ENCODE results near the gene SYNDIG1. TPM values are rescaled to one million over a fixed set of nuclear protein-coding genes. Genes with fewer than 3 reads are reported as not detected.

The SYNDIG1 gene
- total RNA-seq, 4 donors from 2014 or later, result 0.51 to 3.4 (median 2.8) TPM; not detected in 1

DNA sequence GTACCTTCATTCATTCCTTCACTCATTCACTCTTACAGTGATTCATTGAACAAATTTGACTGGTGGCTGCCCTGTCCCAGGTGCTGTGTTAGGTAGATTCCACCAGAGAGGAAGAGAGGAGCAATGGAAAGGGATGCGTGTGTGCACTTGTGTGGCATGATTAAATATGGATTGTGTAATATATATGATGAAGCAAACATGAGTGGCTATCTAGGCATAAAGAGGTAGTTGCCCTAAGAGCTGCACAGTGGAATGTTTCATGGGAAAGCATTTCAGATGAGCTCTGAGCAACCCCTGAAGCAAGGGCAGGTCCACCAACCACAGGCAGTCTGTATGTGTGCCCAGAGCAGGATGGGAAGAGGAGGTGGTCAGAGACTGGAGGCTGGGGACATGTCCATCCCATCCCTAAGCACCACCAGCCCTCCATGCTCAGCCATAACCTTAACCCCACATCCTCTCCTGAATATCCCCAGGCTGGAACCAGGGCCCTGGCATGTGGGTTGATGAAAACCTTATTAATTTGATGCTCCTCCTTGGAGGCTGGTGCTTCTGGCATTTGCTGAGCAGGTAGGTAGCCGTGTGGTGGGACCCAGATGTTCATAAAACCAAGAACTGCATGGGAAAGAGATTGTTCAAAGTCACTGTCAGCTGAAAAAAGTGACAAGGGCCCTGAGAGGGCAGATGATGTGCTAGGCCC is 226.2 kb downstream of the SYNDIG1 start:
- H3K36me3 ChIP-seq, result no peaks in the 10 kb centered on the region
- H3K4me1 ChIP-seq, result peaks cover 0 to 14% of the 10 kb centered on the region in 2 donors
- no peak overlapping the region for H3K4me3 ChIP-seq
- H3K9me3 ChIP-seq, result no peaks in the 10 kb centered on the region
- DNase-seq, result no peak
- no peaks in the 10 kb centered on the region for H3K27me3 ChIP-seq
- intact Hi-C loops (cut with DNase I; ENCODE audit: low total_unique reads), result no loop called here
- H3K27ac ChIP-seq, result no peak overlapping the region
- TF ChIP-seq POLR2A (IDR thresholded peaks at IDR 0.05), result no peak
- TF ChIP-seq, protein P1, sequence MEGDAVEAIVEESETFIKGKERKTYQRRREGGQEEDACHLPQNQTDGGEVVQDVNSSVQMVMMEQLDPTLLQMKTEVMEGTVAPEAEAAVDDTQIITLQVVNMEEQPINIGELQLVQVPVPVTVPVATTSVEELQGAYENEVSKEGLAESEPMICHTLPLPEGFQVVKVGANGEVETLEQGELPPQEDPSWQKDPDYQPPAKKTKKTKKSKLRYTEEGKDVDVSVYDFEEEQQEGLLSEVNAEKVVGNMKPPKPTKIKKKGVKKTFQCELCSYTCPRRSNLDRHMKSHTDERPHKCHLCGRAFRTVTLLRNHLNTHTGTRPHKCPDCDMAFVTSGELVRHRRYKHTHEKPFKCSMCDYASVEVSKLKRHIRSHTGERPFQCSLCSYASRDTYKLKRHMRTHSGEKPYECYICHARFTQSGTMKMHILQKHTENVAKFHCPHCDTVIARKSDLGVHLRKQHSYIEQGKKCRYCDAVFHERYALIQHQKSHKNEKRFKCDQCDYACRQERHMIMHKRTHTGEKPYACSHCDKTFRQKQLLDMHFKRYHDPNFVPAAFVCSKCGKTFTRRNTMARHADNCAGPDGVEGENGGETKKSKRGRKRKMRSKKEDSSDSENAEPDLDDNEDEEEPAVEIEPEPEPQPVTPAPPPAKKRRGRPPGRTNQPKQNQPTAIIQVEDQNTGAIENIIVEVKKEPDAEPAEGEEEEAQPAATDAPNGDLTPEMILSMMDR (IDR thresholded peaks at IDR 0.05), result no peak

DNA sequence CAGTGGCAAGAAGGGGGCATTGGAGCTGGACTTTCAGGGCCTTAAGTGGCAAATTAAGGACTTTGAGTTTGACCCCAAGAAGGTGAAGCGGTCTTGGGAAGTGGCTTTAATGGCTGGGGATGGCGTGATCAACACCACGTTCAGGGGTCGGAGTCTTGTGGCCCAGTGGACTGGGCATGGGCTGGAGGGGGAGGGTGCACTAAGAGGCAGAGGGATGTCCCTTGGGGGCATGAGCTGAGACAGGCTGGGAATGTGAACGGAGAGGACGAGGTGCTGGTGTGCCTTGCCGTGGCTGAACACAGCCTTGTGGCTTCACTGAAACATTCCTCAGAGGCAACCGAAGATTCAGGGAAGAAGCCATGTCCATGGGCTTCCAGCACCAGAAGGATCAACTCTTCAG is 227.0 kb downstream of the SYNDIG1 start:
- no peak for DNase-seq
- Histone ChIP-seq H3K27me3 (no peaks in the 10 kb centered on the region), H3K9me3 (no peaks in the 10 kb centered on the region), H3K4me1 (peaks cover 0 to 14% of the 10 kb centered on the region in 2 donors), H3K27ac (no peak overlapping the region), H3K4me3 (no peak overlapping the region), H3K36me3 (no peaks in the 10 kb centered on the region)
- no peak for TF ChIP-seq POLR2A (IDR thresholded peaks at IDR 0.05)
- TF ChIP-seq, protein P1 (IDR thresholded peaks at IDR 0.05), result no peak
- intact Hi-C loops (cut with DNase I; ENCODE audit: low total_unique reads), result no loop called here

DNA sequence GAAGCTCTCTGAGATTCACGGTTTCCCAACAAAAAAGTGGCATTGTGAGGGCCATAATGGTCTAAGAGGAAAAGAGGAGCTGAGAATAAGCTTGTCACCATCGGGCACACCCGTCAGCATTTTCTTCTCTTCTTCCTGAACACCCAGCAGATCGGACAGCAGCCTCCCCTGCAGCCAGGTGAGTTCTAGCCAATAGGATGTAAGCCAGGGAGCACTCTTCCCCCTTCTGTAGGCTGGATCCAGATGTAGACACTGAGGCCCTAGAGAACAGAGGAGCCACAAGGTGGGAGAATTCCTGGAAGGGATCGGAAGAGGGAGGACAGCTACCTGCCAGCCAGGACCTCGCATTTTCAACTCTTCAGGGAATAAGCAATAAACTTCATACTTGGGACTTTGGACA is 228.0 kb downstream of the SYNDIG1 start:
- no peaks in the 10 kb centered on the region for H3K36me3 ChIP-seq
- no peak overlapping the region for H3K27ac ChIP-seq
- H3K27me3 ChIP-seq, result no peaks in the 10 kb centered on the region
- intact Hi-C loops (cut with DNase I; ENCODE audit: low total_unique reads), result no loop called here
- DNase-seq, result no peak
- H3K4me3 ChIP-seq, result no peak overlapping the region
- peaks cover 0 to 14% of the 10 kb centered on the region in 2 donors for H3K4me1 ChIP-seq
- no peaks in the 10 kb centered on the region for H3K9me3 ChIP-seq
- TF ChIP-seq POLR2A (IDR thresholded peaks at IDR 0.05), result no peak
- TF ChIP-seq, protein P1 (IDR thresholded peaks at IDR 0.05), result no peak

DNA sequence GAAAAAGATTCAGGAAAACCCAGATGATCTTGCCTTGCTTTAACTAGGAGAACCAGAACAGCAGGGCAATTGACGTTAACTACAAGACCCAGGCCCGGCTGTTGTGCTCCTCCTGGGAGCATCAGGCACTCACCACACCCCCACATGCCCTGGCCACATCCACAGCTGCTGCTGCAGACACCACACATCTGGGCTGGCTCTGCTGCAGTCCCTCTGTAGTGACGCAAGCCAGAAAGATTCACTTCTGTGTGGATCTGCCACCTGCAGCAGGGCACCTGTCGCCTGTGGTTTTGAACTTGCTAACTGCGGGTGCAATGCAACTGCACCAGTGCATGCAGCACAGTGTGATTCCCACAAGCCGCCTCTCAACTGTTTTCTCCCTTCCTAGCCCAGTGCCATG is 228.8 kb downstream of the SYNDIG1 start:
- DNase-seq, result no peak
- Histone ChIP-seq H3K4me1 (peaks cover 0 to 14% of the 10 kb centered on the region in 2 donors), H3K4me3 (no peak overlapping the region), H3K27ac (no peak overlapping the region), H3K9me3 (no peaks in the 10 kb centered on the region), H3K27me3 (no peaks in the 10 kb centered on the region), H3K36me3 (no peaks in the 10 kb centered on the region)
- intact Hi-C loops (cut with DNase I; ENCODE audit: low total_unique reads), result no loop called here
- TF ChIP-seq, protein P1 (IDR thresholded peaks at IDR 0.05), result no peak
- TF ChIP-seq POLR2A (IDR thresholded peaks at IDR 0.05), result no peak

DNA sequence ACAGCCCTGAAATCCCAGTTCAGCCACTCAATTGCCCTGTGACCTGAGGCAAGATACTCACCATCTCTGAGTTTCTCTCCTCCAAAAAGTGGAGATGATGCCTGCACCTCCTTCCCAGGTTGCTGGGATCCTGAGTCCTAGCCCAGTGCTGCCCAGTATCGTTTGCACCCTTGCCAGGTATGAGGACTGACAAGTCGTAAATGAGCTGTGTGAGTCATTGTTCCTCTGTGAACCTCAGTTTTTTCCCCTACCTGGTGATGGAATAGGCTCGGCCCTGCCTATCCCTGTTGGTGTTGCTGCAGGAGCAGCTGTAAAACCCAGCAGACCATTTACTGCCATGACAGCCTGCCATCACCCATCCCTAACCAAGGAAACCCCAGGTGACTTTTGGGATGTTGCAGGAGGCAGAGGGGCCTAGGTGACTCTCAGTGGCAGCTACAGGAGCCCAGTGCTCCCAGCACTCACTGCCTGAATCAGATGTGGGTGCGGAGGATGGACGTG is 229.3 kb downstream of the SYNDIG1 start:
- DNase-seq, result no peak
- H3K9me3 ChIP-seq, result no peaks in the 10 kb centered on the region
- H3K36me3 ChIP-seq, result no peaks in the 10 kb centered on the region
- H3K27me3 ChIP-seq, result no peaks in the 10 kb centered on the region
- TF ChIP-seq, protein P1 (IDR thresholded peaks at IDR 0.05), result no peak
- no peak for TF ChIP-seq POLR2A (IDR thresholded peaks at IDR 0.05)
- intact Hi-C loops (cut with DNase I; ENCODE audit: low total_unique reads), result no loop called here
- peaks cover 0 to 14% of the 10 kb centered on the region in 2 donors for H3K4me1 ChIP-seq
- H3K27ac ChIP-seq, result no peak overlapping the region
- no peak overlapping the region for H3K4me3 ChIP-seq

Measured in uterus (tissue), 4 donors.